ENCODE results near the gene SEC62. TPM values are rescaled to one million over a fixed set of nuclear protein-coding genes. Genes with fewer than 3 reads are reported as not detected.
A peak's percentile ranks its signal among the peaks of the same experiment; 100 is the strongest.
"Not testable (repeated sequence)": the region's sequence is repeated elsewhere in the genome, so short reads cannot be mapped to it uniquely, and the experiment has no call there.

Gene SEC62
- total and polyA plus RNA-seq, 12 donors: 34.1 to 165 (median 77.7) TPM

DNA sequence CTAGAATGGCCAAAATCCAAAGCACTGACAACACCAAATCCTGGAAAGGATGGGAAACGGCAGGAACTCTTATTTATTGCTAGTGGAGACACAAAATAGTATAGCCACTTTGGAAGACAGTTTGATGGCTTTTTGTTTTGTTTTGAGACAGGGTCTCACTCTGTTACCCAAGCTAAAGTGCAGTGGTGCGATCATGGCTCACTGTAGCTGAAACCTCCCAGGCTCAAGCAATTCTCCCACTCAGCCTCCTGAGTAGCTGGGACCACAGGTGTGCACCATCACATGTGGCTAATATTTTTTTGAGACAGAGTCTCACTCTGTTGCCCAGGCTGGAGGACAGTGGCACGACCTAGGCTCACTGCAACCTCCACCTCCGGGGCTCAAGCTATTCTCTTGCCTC, 43.9 kb downstream of the SEC62 start:
- TF ChIP-seq, protein P1, sequence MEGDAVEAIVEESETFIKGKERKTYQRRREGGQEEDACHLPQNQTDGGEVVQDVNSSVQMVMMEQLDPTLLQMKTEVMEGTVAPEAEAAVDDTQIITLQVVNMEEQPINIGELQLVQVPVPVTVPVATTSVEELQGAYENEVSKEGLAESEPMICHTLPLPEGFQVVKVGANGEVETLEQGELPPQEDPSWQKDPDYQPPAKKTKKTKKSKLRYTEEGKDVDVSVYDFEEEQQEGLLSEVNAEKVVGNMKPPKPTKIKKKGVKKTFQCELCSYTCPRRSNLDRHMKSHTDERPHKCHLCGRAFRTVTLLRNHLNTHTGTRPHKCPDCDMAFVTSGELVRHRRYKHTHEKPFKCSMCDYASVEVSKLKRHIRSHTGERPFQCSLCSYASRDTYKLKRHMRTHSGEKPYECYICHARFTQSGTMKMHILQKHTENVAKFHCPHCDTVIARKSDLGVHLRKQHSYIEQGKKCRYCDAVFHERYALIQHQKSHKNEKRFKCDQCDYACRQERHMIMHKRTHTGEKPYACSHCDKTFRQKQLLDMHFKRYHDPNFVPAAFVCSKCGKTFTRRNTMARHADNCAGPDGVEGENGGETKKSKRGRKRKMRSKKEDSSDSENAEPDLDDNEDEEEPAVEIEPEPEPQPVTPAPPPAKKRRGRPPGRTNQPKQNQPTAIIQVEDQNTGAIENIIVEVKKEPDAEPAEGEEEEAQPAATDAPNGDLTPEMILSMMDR (IDR thresholded peaks at IDR 0.05): no peak
- no peaks in the 10 kb centered on the region for H3K9me3 ChIP-seq
- H3K27me3 ChIP-seq: peaks cover 0 to 5% (median 0%) of the 10 kb centered on the region in 7 donors
- DNase-seq: no peak
- WGBS, 2 donors: 87 to 89% methylated on average over 4 of the region's 4 CpGs
- H3K4me1 ChIP-seq: peaks cover 0 to 13% (median 0%) of the 10 kb centered on the region in 9 donors
- no peaks in the 10 kb centered on the region for H3K36me3 ChIP-seq
- ATAC-seq: no peak
- H3K27ac ChIP-seq: no peak overlapping the region
- intact Hi-C loops (cut with DNase I): no loop called here
- no peak overlapping the region for H3K4me3 ChIP-seq

DNA sequence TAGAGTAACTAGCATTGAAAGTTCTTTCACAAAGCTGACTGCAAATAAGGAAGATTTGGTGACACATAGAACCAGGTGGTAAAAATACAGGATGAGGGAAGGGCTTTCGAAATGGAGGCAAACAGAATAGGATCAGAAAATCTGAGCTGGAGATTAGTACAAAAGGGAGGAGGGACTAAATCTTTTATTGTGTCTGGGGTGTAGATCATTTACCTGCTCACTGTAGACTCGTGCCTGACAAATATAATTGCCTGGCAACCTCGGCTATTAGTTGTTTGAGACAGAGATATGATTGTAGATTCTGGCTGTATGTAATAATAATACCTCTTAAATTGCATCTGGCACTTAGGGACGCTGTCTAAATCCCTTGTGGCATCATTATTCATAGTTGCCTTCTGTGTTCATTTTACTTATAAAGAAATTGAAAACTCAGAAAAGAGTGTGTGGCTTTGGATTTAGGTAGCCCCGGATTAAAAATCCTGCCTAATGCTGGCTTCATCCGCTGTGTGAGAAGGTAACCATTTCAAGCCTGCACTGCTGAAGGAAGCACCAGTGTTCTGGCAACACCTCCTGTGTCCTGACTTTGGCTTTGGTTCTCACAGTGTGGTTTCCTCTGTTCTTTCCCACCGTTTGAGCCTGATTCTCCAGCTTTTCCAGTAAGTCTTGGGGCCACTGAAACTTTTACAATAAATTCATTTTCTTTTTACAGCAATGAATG, 46.2 kb downstream of the SEC62 start:
- H3K4me3 ChIP-seq: no peak overlapping the region
- ATAC-seq (no peak), DNase-seq (no peak)
- 58 to 60% methylated on average over 7 of the region's 7 CpGs for WGBS, 2 donors
- H3K9me3 ChIP-seq: no peaks in the 10 kb centered on the region
- TF ChIP-seq, protein P1 (IDR thresholded peaks at IDR 0.05): no peak
- H3K27ac ChIP-seq: no peak overlapping the region
- intact Hi-C loops (cut with DNase I): no loop called here
- H3K27me3 ChIP-seq: peaks cover 0 to 5% (median 0%) of the 10 kb centered on the region in 7 donors
- no peaks in the 10 kb centered on the region for H3K36me3 ChIP-seq
- H3K4me1 ChIP-seq: no peaks in the 10 kb centered on the region

DNA sequence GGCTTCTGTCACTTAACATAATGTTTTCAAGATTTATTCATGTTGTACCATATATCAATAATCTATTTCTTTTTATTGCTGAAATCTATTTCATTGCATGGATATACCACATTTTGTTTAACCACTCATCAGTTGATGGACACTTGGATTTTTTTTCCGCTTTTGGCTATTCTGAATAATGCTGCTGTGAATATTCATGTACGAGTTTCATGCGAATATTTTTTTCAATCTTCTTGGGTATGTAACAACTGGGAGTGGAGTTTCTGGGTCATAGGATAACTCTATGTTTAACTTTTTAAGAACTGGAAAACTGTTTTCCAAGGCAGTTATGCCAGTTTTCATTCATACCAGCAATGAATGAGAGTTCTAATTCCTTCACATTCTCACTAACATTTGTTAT, 49.5 kb downstream of the SEC62 start:
- ATAC-seq (no peak), DNase-seq (no peak)
- H3K27me3 ChIP-seq: no peaks in the 10 kb centered on the region
- H3K9me3 ChIP-seq: no peaks in the 10 kb centered on the region
- intact Hi-C loops (cut with DNase I): no loop called here
- no peaks in the 10 kb centered on the region for H3K36me3 ChIP-seq
- 87 to 94% methylated on average over 3 of the region's 3 CpGs for WGBS, 2 donors
- H3K27ac ChIP-seq: no peak overlapping the region
- no peak overlapping the region for H3K4me3 ChIP-seq
- no peaks in the 10 kb centered on the region for H3K4me1 ChIP-seq
- TF ChIP-seq, protein P1 (IDR thresholded peaks at IDR 0.05): no peak

DNA sequence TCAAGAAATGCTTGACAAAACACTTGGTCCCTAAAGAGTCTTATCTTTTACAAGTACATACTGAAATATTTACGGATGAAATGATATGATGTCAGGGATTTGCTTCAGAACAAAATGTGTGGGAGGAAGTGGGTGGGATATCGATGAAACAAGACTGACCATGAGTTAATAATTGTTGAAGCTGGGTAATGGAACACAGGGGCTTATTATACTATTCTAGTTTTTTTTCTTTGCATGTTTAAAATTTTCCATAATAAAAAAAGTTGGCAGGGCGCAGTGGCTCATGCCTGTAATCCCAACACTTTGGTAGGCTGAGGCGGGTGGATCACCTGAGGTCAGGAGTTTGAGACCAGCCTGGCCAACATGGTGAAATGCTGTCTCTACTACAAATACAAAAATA, 52.7 kb downstream of the SEC62 start:
- intact Hi-C loops (cut with DNase I); ATAC-seq; H3K27me3 ChIP-seq; H3K27ac ChIP-seq; H3K4me3 ChIP-seq; H3K4me1 ChIP-seq; H3K36me3 ChIP-seq; H3K9me3 ChIP-seq; DNase-seq: not testable (repeated sequence)
- 69% methylated on average over 4 of the region's 4 CpGs for WGBS, 2 donors

- Histone ChIP-seq H3K27me3 (no peaks in the 10 kb centered on the region), H3K27ac (no peak overlapping the region), H3K9me3 (no peaks in the 10 kb centered on the region), H3K4me1 (no peaks in the 10 kb centered on the region), H3K36me3 (no peaks in the 10 kb centered on the region), H3K4me3 (no peak overlapping the region)
- ATAC-seq: no peak
- TF ChIP-seq, protein P1 (IDR thresholded peaks at IDR 0.05): peak in 5 of 9 donors; percentile 19 to 42 (median 27)
- intact Hi-C loops (cut with DNase I): no loop called here
- no peak for DNase-seq
- WGBS, 2 donors: 72 to 85% methylated on average over 3 of the region's 3 CpGs
Observed at GRCh38 chr3:170021083-170021482, 54.5 kb downstream of the SEC62 start.
